GM18511 (cell line): ENCODE data around the gene EXD3.

Experiments
- ATAC-seq: cut with Tn5 transposase; IDR thresholded peaks from one replicate; pipeline ENCODE4 v1.9.1; 2021; ENCODE audit warnings: mild to moderate bottlenecking, moderate library complexity; ENCODE audit not compliant: unreplicated experiment

Gene EXD3

DNA sequence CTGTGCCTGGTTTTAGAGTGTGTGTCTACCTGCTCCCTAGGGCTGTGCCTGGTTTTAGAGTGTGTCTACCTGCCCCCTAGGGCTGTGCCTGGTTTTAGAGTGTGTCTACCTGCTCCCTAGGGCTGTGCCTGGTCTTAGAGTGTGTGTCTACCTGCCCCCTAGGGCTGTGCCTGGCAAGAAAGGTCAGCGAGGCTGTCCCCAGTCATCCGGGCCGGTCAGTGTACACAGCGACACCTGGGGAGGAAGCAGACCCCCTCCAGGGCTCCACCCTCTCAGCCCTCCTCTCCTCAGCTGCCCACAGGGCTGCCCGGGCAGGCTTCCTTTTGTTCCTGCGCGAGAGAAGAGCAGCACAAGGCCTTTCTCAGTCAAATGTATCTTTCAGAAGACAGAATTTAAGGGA lies 125.0 kb downstream of the EXD3 start:
- no peak for ATAC-seq

DNA sequence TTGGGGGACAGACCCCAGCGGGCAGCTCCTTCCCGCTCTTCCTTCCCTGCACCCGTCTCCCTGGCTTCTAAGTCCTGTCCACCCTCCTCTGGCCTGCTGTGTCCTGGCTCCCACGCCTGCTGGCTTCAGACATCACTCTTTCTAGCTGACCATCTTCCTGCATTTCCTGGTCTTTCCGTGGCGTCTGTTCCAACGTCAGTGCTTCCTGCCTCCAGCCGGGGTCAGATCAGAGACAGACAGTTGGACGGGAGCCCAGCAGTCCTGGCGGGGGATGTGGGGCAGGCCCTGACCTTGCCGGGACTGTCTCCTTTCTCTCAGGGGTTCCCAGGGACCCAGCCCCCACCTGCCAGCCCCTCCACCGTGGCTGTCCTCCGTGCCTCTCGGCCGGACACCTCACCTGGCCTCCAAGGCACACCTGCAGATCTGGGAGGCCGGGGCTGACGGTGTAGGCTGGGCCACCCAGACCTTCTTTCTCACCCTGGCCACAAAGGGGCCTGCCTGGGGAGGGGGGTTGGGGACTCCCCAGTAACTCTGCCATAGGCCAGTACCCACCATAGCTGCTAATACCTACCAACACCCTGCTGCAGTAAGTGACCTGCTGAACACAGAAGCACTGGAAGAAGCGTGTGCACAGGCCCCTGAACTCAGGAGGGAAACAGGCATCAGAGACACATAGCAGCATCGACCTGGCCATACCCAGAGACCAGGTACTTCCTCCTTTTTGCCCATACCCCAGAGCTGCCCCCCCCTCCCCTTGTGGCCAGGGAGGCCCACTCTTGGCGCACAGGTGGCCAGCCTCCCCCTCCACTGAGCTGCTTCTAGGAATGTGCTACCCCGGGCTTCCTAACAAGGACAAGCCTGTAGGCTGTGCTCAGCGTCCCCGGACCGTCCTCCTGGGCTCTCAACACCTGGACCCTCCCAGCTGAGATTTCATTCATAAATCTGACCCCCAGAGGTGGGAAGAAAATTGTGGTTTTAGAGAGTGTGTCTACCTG lies 126.0 kb downstream of the EXD3 start:
- no peak for ATAC-seq

DNA sequence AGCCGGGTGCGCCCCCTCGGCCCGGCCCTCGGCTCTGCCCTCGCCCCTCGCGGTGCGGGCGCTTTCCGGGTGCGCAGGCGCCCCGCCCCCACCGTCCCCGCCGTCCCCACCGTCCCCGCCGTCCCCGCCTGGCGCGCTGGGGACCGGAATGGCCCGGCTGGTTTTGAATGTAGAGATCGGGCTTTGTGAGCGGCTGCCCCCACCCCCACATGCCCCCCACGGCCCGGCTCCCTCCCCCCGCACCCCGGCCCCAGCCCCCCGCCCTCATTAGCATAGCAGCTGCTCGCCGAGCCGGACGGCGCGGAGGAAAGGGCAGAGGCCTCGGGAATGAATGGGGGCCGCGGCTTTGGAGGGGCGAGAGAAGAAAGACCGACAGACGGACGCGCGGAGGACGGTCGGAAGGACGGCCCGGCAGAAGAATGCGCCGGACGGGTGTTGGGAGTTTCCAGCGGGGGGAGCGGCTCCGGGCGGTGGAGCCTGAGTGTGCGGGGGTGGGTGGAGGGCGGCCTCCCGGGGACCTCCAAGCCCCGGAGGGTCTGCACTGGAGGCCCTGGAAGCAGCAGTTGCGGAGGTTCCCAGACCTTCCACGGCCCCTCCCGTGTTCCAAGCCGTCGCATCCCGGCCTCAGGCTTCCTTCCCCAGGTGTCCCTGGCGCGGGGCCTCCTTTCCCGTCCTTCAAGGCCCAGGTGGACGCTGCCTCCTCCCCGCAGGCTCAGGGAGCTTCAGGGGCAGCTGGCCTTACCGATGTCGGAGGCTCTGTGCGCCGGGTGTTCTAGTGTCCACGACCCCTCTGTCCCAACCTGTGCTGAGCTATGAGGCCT lies 126.9 kb downstream of the EXD3 start:
- no peak for ATAC-seq

DNA sequence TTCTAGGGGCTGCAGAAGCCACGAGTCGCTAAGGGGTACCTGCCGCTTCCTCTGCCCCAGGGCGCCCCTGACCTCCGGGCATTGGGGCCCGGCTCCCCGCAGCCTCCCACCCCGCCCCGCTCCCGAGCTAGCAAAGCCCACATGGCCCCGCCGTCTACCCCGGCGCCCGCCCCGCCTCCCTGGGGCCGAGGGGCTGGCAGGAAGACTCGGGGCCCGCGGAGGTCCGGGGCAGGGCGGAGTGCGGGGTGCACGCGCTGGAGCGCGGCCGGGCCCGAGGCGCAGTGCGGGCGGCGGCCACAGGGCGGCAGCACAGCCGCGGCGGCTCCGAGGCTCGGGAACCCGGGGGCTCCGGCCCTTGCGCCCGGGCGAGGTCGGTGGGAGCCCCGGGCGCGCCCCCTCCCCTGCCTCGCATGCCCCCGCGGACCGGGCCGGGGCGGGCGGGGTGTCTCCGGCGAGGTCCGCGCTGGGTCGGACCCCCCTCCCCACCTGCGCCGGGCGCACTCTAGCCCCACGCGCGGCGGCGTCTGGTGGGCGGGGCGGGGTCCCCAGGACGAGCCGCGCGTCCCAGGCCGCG lies 127.6 kb downstream of the EXD3 start:
- ATAC-seq: no peak

DNA sequence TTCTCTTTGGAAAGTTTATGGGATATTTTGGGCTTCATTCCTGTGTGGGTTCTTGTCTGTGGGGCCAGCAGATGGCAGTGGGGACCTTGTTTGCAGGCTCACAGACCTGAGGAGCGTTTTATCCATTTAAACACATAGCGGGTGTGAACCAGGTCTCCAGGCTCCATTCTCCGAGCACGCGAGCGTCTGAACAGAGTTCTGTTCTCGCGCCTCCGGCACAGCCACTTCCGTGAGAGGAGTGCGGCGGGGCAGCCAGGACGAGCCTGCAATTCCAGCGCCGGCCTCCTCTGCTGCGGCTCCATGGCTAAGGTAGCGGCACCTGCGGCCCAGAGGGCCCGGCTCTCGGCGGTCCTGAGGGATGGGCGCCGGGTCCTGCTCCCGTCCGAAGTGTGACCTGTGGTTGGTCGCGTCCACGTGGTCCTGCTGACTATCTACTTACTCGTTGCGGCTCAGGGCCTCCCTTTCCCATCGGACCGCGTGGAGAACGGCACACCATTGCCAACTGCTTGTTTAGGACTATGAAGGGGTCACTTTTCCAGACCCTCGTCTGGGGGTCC lies 128.2 kb downstream of the EXD3 start:
- no peak for ATAC-seq

DNA sequence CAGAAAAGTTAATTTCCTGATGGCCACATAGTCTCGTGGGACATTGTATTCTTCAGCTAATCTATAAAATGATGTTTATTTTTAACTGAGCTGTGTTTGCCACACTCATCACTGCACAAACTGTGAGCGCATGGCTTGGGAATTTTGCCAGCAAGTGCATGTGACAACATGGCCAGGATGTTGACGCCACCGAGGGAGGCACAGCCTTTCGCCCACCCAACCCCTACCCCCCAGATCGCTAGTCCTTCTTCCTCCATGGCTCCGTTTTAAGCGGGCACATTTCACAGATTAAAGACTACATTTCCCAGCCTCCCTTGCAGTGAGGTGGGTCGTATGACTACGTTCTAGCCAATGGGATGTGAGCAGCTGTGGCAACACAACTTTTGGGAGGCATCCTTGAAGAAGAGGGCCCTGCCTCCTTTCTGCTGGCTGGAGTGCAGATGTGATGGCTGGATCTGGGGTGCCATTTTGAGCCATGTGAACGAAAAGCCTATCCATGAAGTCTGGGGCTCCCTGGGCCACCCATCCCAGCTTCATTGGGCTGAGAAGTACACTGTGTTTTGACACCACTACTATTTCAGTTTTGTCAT lies 128.8 kb downstream of the EXD3 start:
- ATAC-seq: no peak

DNA sequence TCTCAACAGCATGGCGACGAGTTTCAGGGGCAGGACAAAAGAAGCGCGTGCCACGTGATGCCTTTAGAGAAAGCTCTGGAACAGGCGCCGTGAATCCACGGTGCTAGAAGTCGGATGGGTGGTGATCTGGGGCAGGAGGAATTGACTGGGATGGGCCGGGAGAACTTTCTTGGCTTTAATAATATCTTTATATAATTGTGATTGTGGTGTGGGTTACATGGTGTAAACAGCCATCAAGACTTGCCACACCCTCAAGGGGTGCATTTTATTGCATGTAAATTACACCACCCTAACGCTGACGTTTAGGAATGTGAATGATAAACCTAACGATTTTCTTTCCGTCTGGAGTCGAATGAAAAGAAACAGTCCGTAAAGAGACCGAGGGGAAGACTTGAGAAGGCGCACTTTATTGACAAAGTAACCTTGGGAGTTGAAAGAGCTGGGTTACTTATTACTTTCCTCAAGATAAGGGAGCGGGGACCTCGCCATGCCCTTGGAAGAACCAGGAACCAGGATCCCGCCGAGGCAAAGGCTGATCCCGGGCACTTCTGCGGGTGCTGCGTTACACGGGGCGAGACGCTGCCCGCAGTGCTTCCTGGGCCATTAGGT lies 129.4 kb downstream of the EXD3 start:
- no peak for ATAC-seq

DNA sequence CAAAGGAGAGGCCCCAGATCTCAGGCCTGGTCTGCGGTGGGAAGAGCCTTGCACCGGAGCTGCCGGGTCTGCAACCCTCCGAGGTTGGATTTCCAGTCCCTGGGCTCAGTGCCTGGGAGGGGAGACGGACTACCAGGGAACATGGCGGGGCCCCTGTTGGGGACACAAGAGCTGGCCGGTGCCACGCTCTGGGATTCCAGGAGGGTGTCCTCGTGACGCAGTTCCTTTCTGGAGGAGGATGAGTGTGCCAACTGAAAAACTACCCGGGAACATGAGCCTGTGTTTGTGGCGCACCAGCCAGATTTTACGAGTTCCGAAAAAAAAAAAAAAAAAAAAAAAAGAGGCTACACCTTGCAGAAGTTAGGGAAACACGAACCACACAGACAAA lies 129.9 kb downstream of the EXD3 start:
- ATAC-seq: no peak

DNA sequence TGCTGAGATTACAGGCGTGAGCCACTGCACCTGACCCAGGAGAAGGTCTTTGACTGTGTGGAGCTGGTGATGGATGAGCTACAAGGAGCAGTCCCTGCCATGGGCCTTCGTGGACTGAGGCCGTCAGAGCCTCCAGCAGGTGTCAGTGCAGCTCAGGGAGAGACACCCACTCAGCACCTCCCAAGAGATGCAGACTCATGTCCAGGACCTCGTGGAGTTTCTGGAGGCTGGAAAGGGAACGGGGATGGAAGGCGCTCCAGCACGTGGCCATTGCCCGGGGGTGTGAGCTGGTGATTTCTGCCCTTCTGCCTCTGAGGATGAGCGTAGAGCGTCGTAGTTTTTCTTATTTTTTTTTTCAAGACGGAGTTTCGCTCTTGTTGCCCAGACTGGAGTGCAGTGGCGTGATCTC lies 136.0 kb downstream of the EXD3 start:
- no peak for ATAC-seq

DNA sequence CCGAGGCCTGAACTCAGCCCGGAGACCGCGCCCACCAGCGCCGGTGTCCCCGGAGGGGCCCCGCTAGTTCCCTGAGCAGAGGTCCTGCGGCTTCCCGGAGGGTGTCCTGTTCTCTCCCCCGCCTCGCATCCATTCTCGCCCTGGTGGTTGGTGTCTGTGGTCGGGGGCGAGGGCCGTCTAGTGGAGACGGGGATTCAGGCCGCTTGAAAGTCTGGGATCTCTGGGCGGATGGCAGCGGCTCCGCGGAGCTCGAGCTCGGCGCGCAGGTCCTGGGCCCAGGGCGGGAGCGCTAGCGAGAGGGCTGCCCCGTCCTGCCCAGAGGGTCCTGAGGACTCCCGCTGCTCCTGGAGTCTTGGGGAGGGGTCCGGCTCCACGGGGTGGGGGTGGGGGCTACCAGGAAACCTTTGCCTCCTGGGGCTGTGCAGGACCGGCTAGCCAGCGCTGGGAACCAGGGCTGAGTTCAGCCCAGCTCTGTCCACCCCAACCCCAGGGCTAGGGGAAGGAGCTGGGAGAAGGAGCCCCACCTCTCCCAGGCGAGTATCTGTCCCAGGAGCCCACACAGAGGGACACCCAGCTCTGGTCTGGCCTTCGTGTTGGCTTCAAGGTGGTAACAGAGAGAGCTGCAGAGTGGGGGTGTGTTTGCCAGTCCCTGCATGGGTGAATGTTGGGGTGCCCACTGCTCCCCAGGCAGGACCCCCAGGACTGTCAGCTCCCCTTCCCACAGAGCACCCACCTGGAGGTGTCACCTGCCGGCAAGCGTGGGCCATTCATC lies 141.4 kb downstream of the EXD3 start:
- ATAC-seq: no peak

DNA sequence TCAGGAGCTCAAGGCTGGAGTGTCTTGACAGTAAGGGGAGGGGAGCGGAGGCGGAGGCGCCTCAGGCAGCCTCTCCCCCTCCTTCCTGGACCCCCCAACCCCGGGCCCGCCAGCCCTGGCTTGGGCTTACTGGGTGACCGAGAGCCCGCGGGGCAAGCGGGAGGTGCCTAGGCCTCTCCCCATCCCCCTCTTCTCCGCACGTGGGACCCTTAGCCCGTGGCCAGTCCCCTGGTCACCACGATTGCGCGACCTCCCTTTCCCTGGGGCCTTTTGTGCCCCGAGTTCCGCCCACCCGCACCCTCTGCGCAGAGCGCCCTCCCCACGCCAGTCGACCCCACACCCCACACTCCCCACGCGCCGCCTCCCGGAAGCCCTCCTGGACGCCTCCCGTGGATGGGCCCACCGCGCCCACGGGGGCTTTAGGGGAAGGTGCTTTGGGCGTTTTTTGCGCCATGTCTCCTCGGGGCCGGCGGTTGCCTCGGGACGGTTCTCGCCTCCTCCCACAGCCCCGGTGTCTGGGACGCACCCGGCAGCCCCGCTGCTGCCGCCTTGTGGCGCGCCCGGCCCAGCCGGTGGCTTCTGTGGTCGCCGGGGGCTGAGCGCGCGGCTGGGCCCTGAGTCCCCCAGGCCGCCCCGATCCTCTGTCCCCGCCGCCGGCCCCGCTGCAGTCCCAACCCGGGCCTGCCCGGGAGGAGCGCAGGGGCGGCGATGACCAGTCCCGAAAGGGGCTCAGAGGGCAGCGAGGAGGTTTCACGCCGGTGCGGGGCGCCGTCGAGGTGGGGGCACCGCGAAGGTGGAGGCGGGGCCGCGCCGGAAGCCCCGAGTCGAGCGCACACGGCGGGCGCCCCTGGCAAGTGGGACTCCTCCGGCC lies 142.3 kb downstream of the EXD3 start:
- no peak for ATAC-seq

DNA sequence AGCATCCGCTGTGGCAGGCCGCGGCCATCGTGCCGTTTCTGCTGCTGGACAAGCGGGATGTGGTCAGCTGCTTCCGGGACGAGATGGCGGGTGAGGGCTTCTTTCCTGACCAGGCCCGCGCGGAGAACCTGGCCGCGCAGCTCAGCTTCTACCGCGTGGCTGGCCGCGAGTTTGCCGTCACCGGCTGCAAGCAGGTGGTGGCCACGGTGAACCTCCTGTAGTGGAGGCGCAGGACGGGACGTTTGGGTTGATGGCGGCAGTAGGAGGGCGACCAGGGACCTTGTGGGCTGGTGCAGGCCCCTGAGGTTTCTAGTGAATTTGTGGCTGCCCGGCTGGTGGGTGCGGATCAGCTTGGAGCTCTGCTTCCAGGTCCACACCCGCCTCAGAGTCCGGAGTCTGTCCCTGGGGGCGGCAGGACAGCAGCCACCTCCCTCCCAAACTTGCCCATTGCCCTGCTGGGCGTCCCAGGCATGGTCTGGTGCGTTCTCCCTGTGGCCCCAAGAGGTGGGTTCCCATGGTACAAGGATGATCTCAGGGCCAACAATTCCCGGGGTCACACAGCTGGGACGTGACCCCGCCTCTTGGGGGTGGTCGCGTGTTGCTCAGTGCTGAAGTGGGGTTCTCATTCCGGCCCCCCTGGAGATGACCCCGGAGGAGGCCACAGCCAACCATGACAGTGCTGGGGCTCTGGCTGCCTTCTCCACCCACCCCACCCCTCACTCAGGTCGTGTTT lies 143.1 kb downstream of the EXD3 start:
- ATAC-seq: no peak

DNA sequence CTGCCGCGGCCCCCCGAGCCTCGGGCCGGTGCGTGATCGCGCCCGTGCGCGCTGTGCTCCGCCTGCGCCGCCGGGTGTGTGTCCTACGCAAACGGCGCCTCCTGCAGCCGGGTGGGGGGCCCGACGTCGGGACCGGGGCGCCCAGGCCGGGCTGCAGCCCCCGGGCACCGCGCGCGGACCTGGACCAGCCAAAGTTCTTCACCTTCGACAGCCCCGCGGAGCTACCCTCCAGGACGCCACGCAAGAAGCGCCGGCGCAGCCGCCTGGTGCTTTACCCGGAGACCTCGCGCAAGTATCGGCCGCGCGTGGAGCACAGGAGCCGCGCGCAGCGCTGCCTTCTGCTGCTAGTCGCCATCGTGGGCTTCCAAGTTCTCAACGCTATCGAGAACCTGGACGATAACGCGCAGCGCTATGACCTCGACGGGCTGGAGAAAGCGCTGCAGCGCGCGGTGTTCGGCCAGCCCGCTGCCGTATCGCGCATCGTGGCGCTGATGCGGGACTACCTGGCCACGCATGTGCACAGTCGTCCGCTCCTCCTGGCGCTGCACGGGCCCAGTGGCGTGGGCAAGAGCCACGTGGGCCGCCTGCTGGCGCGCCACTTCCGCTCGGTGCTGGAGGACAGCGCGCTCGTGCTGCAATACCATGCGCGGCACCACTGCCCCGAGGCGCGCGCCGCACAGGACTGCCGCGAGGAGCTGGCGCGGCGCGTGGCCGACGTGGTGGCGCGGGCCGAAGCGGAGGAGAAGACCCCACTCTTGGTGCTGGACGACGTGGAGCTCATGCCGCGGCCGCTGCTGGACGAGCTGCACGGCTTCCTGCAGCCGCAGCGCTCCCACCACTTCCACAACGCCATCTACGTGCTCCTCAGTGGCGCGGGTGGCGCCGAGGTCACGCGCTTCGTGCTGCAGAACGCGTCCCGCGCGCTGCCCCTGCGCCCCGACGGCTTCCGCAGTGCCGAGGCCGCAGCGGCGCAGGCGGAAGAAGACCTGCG lies 143.9 kb downstream of the EXD3 start:
- no peak for ATAC-seq

DNA sequence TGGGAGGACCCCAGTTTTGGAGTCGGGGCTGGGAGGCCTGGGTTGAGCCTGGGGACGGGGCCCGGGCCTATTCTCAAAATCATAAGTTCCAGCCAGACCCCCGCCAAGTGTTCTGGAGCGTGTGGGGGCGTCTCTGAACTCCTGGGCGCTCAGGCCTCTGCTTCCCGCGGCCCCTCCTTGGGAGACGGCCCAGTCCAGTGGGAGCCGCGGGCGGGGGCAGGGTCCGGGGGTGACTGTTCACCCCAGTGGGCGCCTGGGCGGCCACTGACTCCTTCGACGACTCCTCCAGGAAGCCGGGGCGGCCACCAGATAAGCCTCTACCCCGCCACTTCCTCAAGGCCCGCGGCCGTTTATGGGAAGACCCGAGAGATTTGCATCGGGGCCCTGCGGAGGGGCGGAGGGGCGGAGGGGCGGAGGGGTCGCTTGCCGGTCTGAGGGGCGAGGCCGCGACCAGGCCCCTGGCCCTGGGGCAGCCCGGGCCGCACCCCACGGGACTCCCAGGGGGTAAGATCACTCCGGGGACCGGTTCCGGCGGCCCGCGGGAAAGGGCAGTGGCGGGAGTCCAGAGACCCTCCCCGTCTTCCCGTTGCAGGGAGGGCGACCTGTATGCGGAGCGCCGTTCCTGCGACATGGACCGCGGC lies 144.8 kb downstream of the EXD3 start:
- peak; percentile 9 for ATAC-seq

DNA sequence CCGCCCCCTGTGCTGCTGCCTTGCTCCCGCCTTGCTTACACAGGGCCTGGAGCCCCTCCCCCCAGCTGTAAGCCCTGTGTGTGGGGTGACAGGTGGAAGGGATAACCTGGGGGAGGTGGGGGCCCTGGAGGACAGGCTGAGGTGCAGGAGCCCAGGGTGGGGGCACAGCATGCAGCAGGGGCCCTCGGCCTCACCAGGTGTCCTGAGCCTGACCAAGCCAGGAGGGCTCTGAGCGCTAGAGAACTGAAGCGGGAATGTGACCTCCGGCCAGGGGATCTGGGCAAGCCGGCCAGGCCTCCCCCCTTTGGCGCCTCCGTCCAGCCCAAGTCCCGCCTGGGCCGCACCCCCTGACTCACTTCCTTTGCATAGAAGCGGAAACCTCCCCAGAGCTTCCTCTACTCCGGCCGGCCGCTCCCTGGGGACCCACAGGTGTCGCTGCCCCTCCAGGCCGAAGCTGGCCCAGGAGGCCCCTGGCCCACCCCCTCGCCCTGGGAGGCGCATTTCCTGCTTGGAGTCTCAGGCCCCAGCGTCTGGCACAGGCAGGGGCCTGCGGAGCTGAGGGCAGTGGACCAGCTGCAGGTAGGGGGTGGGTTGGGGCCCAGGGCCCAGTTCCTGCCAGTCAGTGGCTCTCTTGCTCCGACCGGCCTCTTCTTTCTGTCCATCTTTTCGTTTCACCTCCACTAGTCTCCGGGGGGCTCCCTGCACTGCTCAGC lies 145.5 kb downstream of the EXD3 start, which contains the start of gene TOR4A:
Gene TOR4A, plus strand, starts transcription at position 398 of the 713 bp plus-strand sequence. CDS start 964 bp downstream, outside the sequence.
- ATAC-seq: peak; percentile 84
